ENCODE data around the gene CYGB.

CYGB gene

DNA sequence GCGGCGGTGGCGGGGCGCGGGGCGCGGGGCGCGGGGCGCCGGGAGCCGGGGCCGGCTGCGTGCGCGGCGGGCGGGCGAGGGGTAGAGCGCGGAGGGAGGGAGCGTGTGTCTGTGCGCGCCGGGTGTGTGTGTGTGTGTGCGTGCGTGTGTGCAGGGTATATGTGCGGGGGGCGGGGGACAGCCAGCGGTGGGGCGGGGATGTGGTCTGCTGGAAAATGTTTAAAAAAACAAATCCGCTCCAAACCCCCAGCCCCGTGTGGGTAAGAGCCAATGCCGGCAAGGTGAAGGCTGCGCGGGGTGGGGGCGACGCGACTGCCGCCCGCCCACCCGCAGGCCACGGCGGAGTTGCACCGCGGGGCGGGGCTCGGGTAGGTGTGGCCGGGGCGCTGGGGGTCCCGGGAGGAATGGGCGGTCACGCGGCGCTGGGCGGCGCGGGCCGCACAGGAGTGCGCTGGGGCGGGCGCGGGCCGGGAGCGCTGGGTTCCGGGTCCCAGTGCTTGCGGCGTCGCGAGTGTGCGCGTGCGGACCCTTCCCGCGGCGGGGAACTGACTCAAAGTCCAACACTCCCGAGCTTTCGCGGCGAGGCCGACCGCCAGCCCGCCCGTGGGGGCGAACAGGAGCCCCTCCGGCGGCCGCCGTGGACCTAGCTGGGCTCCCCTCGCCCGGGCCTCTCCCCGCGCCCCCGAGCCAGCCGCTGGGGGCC is at the start of gene CYGB:
Gene CYGB, minus strand, starts transcription at position 132 of the 703 bp plus-strand sequence. CDS start 167 bp downstream, outside the sequence.
- TF ChIP-seq, protein P1, sequence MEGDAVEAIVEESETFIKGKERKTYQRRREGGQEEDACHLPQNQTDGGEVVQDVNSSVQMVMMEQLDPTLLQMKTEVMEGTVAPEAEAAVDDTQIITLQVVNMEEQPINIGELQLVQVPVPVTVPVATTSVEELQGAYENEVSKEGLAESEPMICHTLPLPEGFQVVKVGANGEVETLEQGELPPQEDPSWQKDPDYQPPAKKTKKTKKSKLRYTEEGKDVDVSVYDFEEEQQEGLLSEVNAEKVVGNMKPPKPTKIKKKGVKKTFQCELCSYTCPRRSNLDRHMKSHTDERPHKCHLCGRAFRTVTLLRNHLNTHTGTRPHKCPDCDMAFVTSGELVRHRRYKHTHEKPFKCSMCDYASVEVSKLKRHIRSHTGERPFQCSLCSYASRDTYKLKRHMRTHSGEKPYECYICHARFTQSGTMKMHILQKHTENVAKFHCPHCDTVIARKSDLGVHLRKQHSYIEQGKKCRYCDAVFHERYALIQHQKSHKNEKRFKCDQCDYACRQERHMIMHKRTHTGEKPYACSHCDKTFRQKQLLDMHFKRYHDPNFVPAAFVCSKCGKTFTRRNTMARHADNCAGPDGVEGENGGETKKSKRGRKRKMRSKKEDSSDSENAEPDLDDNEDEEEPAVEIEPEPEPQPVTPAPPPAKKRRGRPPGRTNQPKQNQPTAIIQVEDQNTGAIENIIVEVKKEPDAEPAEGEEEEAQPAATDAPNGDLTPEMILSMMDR (IDR thresholded peaks at IDR 0.05; ENCODE audit: low read depth, low read length, poor library complexity, severe bottlenecking): no peak
- no peak for TF ChIP-seq EZH2phosphoT487 (IDR thresholded peaks at IDR 0.05; ENCODE audit: borderline replicate concordance, low read length)
- Histone ChIP-seq H3K79me2 (ENCODE audit: control insufficient read depth, low read length) (no peaks in the 10 kb centered on the region), H3K9me3 (ENCODE audit: control insufficient read depth, insufficient read depth, low read length) (no peaks in the 10 kb centered on the region), H3K4me1 (ENCODE audit: control insufficient read depth, low read length) (peaks cover 10% of the 10 kb centered on the region), H3F3A (ENCODE audit: control insufficient read depth, insufficient read depth) (no peaks in the 10 kb centered on the region), H3K9me2 (replicated peaks; ENCODE audit: control insufficient read depth, low read length) (no peaks in the 10 kb centered on the region), H3K36me3 (ENCODE audit: control insufficient read depth, low read length) (no peaks in the 10 kb centered on the region), H3K4me2 (ENCODE audit: low read length) (no peak within 1 kb of the TSS), H3K27ac (ENCODE audit: low read depth, low read length) (no peak within 1 kb of the TSS), H4K20me1 (ENCODE audit: control insufficient read depth, insufficient read depth, low read depth, low read length) (no peaks in the 10 kb centered on the region), H3K27me3 (ENCODE audit: control insufficient read depth, low read length) (peaks cover 20% of the 10 kb centered on the region), H3K4me3 (ENCODE audit: low read length) (no peak within 1 kb of the TSS)

DNA sequence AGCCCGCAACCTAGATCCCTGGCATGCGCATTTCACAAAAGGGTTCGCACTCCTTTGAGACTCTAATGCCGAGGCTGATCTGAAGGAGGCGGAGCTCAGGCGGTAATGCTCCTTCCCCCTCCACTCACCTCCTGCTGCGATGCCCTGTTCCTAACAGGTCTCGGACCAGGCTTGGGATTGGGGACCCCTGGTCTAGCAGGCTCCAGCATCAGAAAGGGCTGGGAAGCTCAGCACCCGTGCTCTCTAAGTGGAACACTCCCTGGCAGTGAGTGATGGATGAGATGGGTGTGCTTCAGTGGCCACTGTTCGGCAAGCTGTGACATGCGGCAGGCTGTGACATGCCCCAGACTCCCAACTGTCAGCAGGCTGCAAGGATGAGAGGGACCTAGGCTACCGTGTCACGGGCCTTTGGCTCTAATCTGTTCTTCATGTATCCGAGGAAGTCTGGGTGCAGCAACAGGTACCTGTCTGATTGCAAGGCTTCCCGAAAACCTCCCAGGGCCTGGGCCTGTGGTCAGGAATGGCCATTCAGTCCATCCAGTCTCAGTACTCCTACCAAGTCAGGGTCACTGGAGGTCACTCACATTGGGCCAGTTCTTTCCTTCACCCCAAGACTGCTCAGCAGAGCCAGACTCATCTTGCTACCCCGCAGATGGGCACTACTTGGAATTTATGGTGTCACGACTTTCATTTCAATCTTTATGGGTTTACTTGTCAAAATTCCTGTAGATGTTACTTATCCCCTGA is 49.4 kb upstream of the CYGB start:
- Histone ChIP-seq H3K36me3 (ENCODE audit: control insufficient read depth, low read length) (no peaks in the 10 kb centered on the region), H3K4me2 (ENCODE audit: low read length) (no peak overlapping the region), H4K20me1 (ENCODE audit: control insufficient read depth, insufficient read depth, low read depth, low read length) (no peaks in the 10 kb centered on the region), H3K79me2 (ENCODE audit: control insufficient read depth, low read length) (no peaks in the 10 kb centered on the region), H3F3A (ENCODE audit: control insufficient read depth, insufficient read depth) (no peaks in the 10 kb centered on the region), H3K27ac (ENCODE audit: low read depth, low read length) (no peak overlapping the region), H3K9me2 (replicated peaks; ENCODE audit: control insufficient read depth, low read length) (no peaks in the 10 kb centered on the region), H3K4me3 (ENCODE audit: low read length) (no peak overlapping the region), H3K27me3 (ENCODE audit: control insufficient read depth, low read length) (peaks cover 58% of the 10 kb centered on the region), H3K9me3 (ENCODE audit: control insufficient read depth, insufficient read depth, low read length) (no peaks in the 10 kb centered on the region), H3K4me1 (ENCODE audit: control insufficient read depth, low read length) (peaks cover 6% of the 10 kb centered on the region; the same call in 1 of the 2 replicates)
- TF ChIP-seq, protein P1 (IDR thresholded peaks at IDR 0.05; ENCODE audit: low read depth, low read length, poor library complexity, severe bottlenecking): no peak
- peak; percentile 92 for TF ChIP-seq EZH2phosphoT487 (IDR thresholded peaks at IDR 0.05; ENCODE audit: borderline replicate concordance, low read length)

DNA sequence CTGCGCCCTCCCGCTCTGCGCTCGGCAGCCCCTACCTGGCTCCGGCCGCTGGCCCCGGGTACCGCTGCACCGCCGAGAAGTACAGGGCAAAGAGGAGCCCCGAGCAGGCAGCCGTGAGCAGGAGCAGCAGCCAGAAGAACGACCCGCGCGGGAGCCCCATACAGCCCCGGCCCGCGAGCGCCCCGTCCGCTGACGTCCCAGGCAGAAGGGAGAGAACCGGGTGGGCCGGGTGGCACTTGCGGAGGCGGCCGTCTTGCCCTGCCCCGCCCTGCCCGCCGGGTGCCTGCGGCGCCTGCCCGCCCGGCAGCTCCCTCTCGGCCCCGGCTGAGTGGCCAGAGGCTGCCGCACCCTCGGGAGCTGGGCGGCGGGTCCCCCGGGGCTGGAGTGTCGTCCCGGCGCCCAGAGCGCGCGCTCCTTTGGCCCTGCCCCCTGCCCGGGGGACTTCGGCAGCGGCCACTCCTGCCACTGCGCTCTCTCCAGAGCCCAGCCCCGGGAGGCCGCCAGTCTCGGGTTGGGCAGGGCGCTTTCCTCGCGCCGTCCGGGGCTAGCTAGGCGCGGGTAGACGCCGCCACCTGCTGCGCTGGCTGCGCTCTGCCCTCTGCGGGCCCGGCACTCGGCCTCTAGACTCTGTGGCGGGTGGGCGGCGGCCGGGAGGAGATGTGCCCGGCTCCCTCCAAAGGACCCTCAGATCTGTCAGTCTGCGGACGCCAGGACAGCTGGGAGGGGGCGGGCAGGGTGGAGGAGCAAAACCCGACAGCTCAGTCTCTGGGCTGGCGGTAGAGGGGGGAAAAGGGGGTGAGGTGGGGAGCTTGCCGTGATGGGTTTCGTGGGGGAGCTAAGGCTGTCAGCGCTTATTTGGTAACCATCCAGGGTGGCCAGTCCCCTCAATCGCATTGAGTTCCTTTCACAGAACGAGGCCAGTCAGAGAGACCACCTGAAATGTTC is 48.4 kb upstream of the CYGB start, which contains the start of gene ST6GALNAC2:
Gene ST6GALNAC2, minus strand, starts transcription at position 212 of the 945 bp plus-strand sequence. Its CDS starts 52 bp downstream, at position 160.
- no peaks in the 10 kb centered on the region for H4K20me1 ChIP-seq (ENCODE audit: control insufficient read depth, insufficient read depth, low read depth, low read length)
- no peaks in the 10 kb centered on the region for H3K79me2 ChIP-seq (ENCODE audit: control insufficient read depth, low read length)
- H3K36me3 ChIP-seq (ENCODE audit: control insufficient read depth, low read length): no peaks in the 10 kb centered on the region
- peak; percentile 94; the same call in 1 of the 2 replicates for TF ChIP-seq EZH2phosphoT487 (IDR thresholded peaks at IDR 0.05; ENCODE audit: borderline replicate concordance, low read length)
- TF ChIP-seq, protein P1 (IDR thresholded peaks at IDR 0.05; ENCODE audit: low read depth, low read length, poor library complexity, severe bottlenecking): no peak
- peak within 1 kb of the TSS; percentile 24; the same call in 1 of the 2 replicates for H3K4me2 ChIP-seq (ENCODE audit: low read length)
- H3K4me3 ChIP-seq (ENCODE audit: low read length): no peak within 1 kb of the TSS
- no peaks in the 10 kb centered on the region for H3K9me2 ChIP-seq (replicated peaks; ENCODE audit: control insufficient read depth, low read length)
- no peaks in the 10 kb centered on the region for H3K9me3 ChIP-seq (ENCODE audit: control insufficient read depth, insufficient read depth, low read length)
- peaks cover 65% of the 10 kb centered on the region for H3K27me3 ChIP-seq (ENCODE audit: control insufficient read depth, low read length)
- H3K4me1 ChIP-seq (ENCODE audit: control insufficient read depth, low read length): peaks cover 6% of the 10 kb centered on the region; the same call in 1 of the 2 replicates
- no peaks in the 10 kb centered on the region for H3F3A ChIP-seq (ENCODE audit: control insufficient read depth, insufficient read depth)
- no peak within 1 kb of the TSS for H3K27ac ChIP-seq (ENCODE audit: low read depth, low read length)

All from DOHH2 (cell line).